Activated naive CD4-positive, alpha-beta T cell treated with anti-CD3 and anti-CD28 coated beads for 36 hours (primary cell): ENCODE results near the gene DNAH6. TPM values are rescaled to one million over a fixed set of nuclear protein-coding genes. Genes with fewer than 3 reads are reported as not detected.
"Not testable (repeated sequence)": the region's sequence is repeated elsewhere in the genome, so short reads cannot be mapped to it uniquely, and the experiment has no call there.

Source experiments
- CTCF ChIA-PET: fragments of 350-600 bp; sonication (Branson Sonifier 250); formaldehyde crosslinking; loops from one replicate; lab custom pipeline; 2021; ENCODE audit warnings: antibody characterized with exemption; lab: Charles Lee
- DNase-seq: peaks from one replicate; pipeline ENCODE4 v3.0.0-alpha.2; 2020
- H3K27ac Mint-ChIP-seq: one replicate; pipeline ENCODE4 v1.8.0; 2021; ENCODE audit warnings: mild to moderate bottlenecking, mixed read lengths
- H3K27me3 Mint-ChIP-seq: one replicate; pipeline ENCODE4 v1.8.0; 2021; ENCODE audit warnings: low read depth, mixed read lengths
- H3K36me3 Mint-ChIP-seq: one replicate; pipeline ENCODE4 v1.8.0; 2021; ENCODE audit warnings: low read depth, mixed read lengths
- H3K4me1 Mint-ChIP-seq: one replicate; pipeline ENCODE4 v1.8.0; 2021; ENCODE audit warnings: low read depth, mixed read lengths
- H3K4me3 Mint-ChIP-seq: one replicate; pipeline ENCODE4 v1.8.0; 2021; ENCODE audit warnings: mild to moderate bottlenecking, moderate library complexity, mixed read lengths
- H3K9me3 Mint-ChIP-seq: one replicate; pipeline ENCODE4 v1.8.0; 2021; ENCODE audit warnings: mixed read lengths
- intact Hi-C: fragments of 100-400 bp; cut with micrococcal nuclease; formaldehyde crosslinking; loops from one replicate; pipeline ENCODE4 v1.15.1; 2023
- total RNA-seq, 2 experiments: library from RNA; stranded (reverse); gene quantifications; one replicate each; pipeline ENCODE4 v1.2.3, GENCODE V29; 2021

Gene DNAH6
- under 1 TPM; 0.07 to 0.62 TPM for total RNA-seq

- DNase-seq, result peak; percentile 94
- Mint-ChIP-seq H3K4me3 (peak within 1 kb of the TSS; percentile 85), H3K27me3 (no peaks in the 10 kb centered on the region), H3K4me1 (peaks cover 22% of the 10 kb centered on the region), H3K27ac (no peak within 1 kb of the TSS), H3K9me3 (peaks cover 3% of the 10 kb centered on the region), H3K36me3 (peaks cover 3% of the 10 kb centered on the region)
- CTCF ChIA-PET, result interaction anchor here (0.6 to 2.7 kb wide), 3 partner anchors 10 to 417 kb away, joined by 3 to 11 read pairs (median 6); partner anchors contain the start of gene TRABD2A
- intact Hi-C loops, result loop anchor here (1.0 to 5.0 kb wide), 5 partner anchors 18 to 366 kb away; partner anchors contain the start of gene SUCLG1
Measured at GRCh38 chr2:84516234-84516986, at the start of gene DNAH6. Gene DNAH6 (plus strand): TSS chr2:84516498. CDS start chr2:84517827, 1,329 bp downstream.

- peaks cover 7% of the 10 kb centered on the region for H3K9me3 Mint-ChIP-seq
- DNase-seq, result no peak
- intact Hi-C loops, result no loop called here
- H3K36me3 Mint-ChIP-seq, result no peaks in the 10 kb centered on the region
- H3K27ac Mint-ChIP-seq, result no peak overlapping the region
- no peak overlapping the region for H3K4me3 Mint-ChIP-seq
- no peaks in the 10 kb centered on the region for H3K4me1 Mint-ChIP-seq
- H3K27me3 Mint-ChIP-seq, result no peaks in the 10 kb centered on the region
- CTCF ChIA-PET, result no interaction called here
Measured at GRCh38 chr2:84467389-84467788, 48.9 kb upstream of the DNAH6 start.

GRCh38 chr2:84472423-84472822 lies 43.9 kb upstream of the DNAH6 start:
- H3K9me3 Mint-ChIP-seq, H3K4me3 Mint-ChIP-seq, H3K27ac Mint-ChIP-seq, H3K36me3 Mint-ChIP-seq, CTCF ChIA-PET, intact Hi-C loops, H3K27me3 Mint-ChIP-seq, H3K4me1 Mint-ChIP-seq, DNase-seq: not testable (repeated sequence)

GRCh38 chr2:84472856-84473565 lies 43.3 kb upstream of the DNAH6 start:
- DNase-seq, result no peak
- intact Hi-C loops, result no loop called here
- Mint-ChIP-seq H3K4me3 (no peak overlapping the region), H3K4me1 (no peaks in the 10 kb centered on the region), H3K27me3 (no peaks in the 10 kb centered on the region), H3K9me3 (peaks cover 8% of the 10 kb centered on the region), H3K36me3 (no peaks in the 10 kb centered on the region), H3K27ac (no peak overlapping the region)
- CTCF ChIA-PET, result no interaction called here

- intact Hi-C loops, result no loop called here
- H3K4me3 Mint-ChIP-seq, result no peak overlapping the region
- CTCF ChIA-PET, result interaction anchor here (0.7 kb wide), 1 partner anchor 173 kb away, joined by 3 read pairs; no protein-coding TSS in a partner anchor
- H3K27me3 Mint-ChIP-seq, result no peaks in the 10 kb centered on the region
- H3K36me3 Mint-ChIP-seq, result no peaks in the 10 kb centered on the region
- no peak overlapping the region for H3K27ac Mint-ChIP-seq
- no peaks in the 10 kb centered on the region for H3K4me1 Mint-ChIP-seq
- peaks cover 8% of the 10 kb centered on the region for H3K9me3 Mint-ChIP-seq
- no peak for DNase-seq
Measured at GRCh38 chr2:84474176-84474575, 42.1 kb upstream of the DNAH6 start.

- no peaks in the 10 kb centered on the region for H3K36me3 Mint-ChIP-seq
- no peak overlapping the region for H3K4me3 Mint-ChIP-seq
- intact Hi-C loops, result no loop called here
- no peak overlapping the region for H3K27ac Mint-ChIP-seq
- peaks cover 17% of the 10 kb centered on the region for H3K4me1 Mint-ChIP-seq
- DNase-seq, result no peak
- H3K9me3 Mint-ChIP-seq, result peaks cover 8% of the 10 kb centered on the region
- CTCF ChIA-PET, result no interaction called here
- no peaks in the 10 kb centered on the region for H3K27me3 Mint-ChIP-seq
Measured at GRCh38 chr2:84477886-84478285, 38.4 kb upstream of the DNAH6 start.

- Mint-ChIP-seq H3K27ac (no peak overlapping the region), H3K36me3 (no peaks in the 10 kb centered on the region), H3K27me3 (no peaks in the 10 kb centered on the region), H3K9me3 (peaks cover 8% of the 10 kb centered on the region), H3K4me3 (no peak overlapping the region), H3K4me1 (peaks cover 17% of the 10 kb centered on the region)
- no peak for DNase-seq
- CTCF ChIA-PET, result no interaction called here
- intact Hi-C loops, result no loop called here
Measured at GRCh38 chr2:84478867-84479266, 37.4 kb upstream of the DNAH6 start.

GRCh38 chr2:84481702-84482101 lies 34.6 kb upstream of the DNAH6 start:
- intact Hi-C loops, result loop anchor here (1.0 kb wide), 1 partner anchor 22 kb away; the partner anchor contains the start of gene SUCLG1
- CTCF ChIA-PET, result interaction anchor here (1.2 kb wide), 2 partner anchors 24 to 444 kb away, joined by 3 read pairs; no protein-coding TSS in a partner anchor
- peak; percentile 57 for DNase-seq
- Mint-ChIP-seq H3K4me3 (no peak overlapping the region), H3K27ac (peak overlapping the region; percentile 35), H3K9me3 (peaks cover 8% of the 10 kb centered on the region), H3K4me1 (peaks cover 17% of the 10 kb centered on the region), H3K27me3 (no peaks in the 10 kb centered on the region), H3K36me3 (no peaks in the 10 kb centered on the region)

GRCh38 chr2:84482603-84483002 lies 33.7 kb upstream of the DNAH6 start:
- intact Hi-C loops, result no loop called here
- Mint-ChIP-seq H3K27ac (no peak overlapping the region), H3K9me3 (peaks cover 2% of the 10 kb centered on the region), H3K4me3 (no peak overlapping the region), H3K27me3 (no peaks in the 10 kb centered on the region), H3K36me3 (no peaks in the 10 kb centered on the region), H3K4me1 (peaks cover 17% of the 10 kb centered on the region)
- CTCF ChIA-PET, result interaction anchor here (1.2 kb wide), 1 partner anchor 24 kb away, joined by 3 read pairs; no protein-coding TSS in a partner anchor
- no peak for DNase-seq

- Mint-ChIP-seq H3K4me3 (no peak overlapping the region), H3K36me3 (no peaks in the 10 kb centered on the region), H3K27me3 (no peaks in the 10 kb centered on the region), H3K9me3 (no peaks in the 10 kb centered on the region), H3K27ac (no peak overlapping the region), H3K4me1 (peaks cover 17% of the 10 kb centered on the region)
- CTCF ChIA-PET, result interaction anchor here (0.9 kb wide), 1 partner anchor 443 kb away, joined by 3 read pairs; no protein-coding TSS in a partner anchor
- DNase-seq, result no peak
- intact Hi-C loops, result no loop called here
Measured at GRCh38 chr2:84483320-84483719, 33.0 kb upstream of the DNAH6 start.

GRCh38 chr2:84486441-84487115 lies 29.7 kb upstream of the DNAH6 start:
- intact Hi-C loops, result no loop called here
- Mint-ChIP-seq H3K9me3 (no peaks in the 10 kb centered on the region), H3K4me1 (peaks cover 11% of the 10 kb centered on the region), H3K27me3 (no peaks in the 10 kb centered on the region), H3K36me3 (no peaks in the 10 kb centered on the region), H3K27ac (no peak overlapping the region), H3K4me3 (no peak overlapping the region)
- CTCF ChIA-PET, result no interaction called here
- DNase-seq, result no peak
